ENCODE data around the gene AASDH.

Gene AASDH

DNA sequence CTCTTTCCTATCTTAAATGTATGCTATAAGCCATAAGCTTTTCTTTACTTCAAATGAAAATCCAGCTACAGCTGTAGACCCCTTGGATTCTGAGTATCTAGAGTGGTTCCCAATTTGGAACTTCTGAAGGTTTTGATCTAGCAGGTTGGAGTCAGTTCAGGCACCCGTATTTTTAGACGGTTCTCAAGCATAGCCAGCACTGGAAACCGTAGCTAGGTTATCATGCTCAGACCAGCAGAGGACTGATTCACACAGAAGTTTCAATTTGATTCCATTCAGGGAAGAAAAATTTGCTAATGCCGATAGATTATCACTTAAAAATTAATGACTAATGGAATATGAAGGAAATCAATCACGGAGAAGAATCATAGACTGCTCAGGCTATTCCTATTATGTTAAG, 36.9 kb upstream of the AASDH start:
- Histone ChIP-seq H3K4me3 (ENCODE audit: insufficient read depth, low read length, poor library complexity, severe bottlenecking) (no peak overlapping the region), H3F3A (ENCODE audit: insufficient read depth) (peaks cover 11% of the 10 kb centered on the region; the same call in 1 of the 2 replicates), H2AFZ (ENCODE audit: low read depth, low read length, severe bottlenecking) (no peak overlapping the region), H3K4me2 (ENCODE audit: low read depth, low read length, poor library complexity, severe bottlenecking) (no peak overlapping the region), H3K27ac (ENCODE audit: low read depth, low read length) (no peak overlapping the region), H4K20me1 (ENCODE audit: low read depth, low read length) (peaks cover 12% of the 10 kb centered on the region), H3K9me3 (ENCODE audit: insufficient read depth, low read length) (no peaks in the 10 kb centered on the region), H3K27me3 (ENCODE audit: low read length) (no peaks in the 10 kb centered on the region), H3K9me2 (replicated peaks; ENCODE audit: insufficient read depth, low read length) (no peaks in the 10 kb centered on the region), H3K79me2 (ENCODE audit: insufficient read depth, low read length) (peaks cover 100% of the 10 kb centered on the region), H3K9ac (ENCODE audit: low read length) (no peak overlapping the region), H3K36me3 (ENCODE audit: low read length) (peaks cover 3% of the 10 kb centered on the region; the same call in 1 of the 2 replicates)
- TF ChIP-seq, protein P1, sequence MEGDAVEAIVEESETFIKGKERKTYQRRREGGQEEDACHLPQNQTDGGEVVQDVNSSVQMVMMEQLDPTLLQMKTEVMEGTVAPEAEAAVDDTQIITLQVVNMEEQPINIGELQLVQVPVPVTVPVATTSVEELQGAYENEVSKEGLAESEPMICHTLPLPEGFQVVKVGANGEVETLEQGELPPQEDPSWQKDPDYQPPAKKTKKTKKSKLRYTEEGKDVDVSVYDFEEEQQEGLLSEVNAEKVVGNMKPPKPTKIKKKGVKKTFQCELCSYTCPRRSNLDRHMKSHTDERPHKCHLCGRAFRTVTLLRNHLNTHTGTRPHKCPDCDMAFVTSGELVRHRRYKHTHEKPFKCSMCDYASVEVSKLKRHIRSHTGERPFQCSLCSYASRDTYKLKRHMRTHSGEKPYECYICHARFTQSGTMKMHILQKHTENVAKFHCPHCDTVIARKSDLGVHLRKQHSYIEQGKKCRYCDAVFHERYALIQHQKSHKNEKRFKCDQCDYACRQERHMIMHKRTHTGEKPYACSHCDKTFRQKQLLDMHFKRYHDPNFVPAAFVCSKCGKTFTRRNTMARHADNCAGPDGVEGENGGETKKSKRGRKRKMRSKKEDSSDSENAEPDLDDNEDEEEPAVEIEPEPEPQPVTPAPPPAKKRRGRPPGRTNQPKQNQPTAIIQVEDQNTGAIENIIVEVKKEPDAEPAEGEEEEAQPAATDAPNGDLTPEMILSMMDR (IDR thresholded peaks at IDR 0.05; ENCODE audit: insufficient read depth, low read length, poor library complexity, severe bottlenecking) = no peak
- no peak for TF ChIP-seq EZH2phosphoT487 (conservative IDR thresholded peaks at IDR 0.05; ENCODE audit: low read length)

DNA sequence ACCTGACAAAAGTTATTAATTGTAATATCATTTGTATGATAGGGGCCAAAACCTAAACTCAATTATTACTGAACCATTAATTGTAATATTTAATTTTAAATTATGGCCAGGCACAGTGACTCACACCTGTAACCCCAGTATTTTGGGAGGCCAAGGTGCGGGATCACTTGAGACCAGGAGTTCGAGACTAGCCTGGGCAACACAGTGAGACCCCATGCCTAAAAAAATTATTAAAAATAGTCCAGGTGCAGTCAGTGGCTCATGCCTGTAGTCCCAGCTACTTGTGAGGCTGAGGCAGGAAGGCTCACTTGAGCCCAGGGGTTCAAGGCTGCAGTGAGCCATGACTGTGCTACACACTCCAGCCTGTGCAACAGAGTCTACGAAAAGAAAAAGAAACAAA, 30.1 kb upstream of the AASDH start:
- no peaks in the 10 kb centered on the region for H3K36me3 ChIP-seq (ENCODE audit: low read length)
- H3F3A ChIP-seq (ENCODE audit: insufficient read depth) = no peaks in the 10 kb centered on the region
- no peaks in the 10 kb centered on the region for H3K9me2 ChIP-seq (replicated peaks; ENCODE audit: insufficient read depth, low read length)
- H3K4me2 ChIP-seq (ENCODE audit: low read depth, low read length, poor library complexity, severe bottlenecking) = no peak overlapping the region
- no peaks in the 10 kb centered on the region for H3K9me3 ChIP-seq (ENCODE audit: insufficient read depth, low read length)
- H3K4me3 ChIP-seq (ENCODE audit: insufficient read depth, low read length, poor library complexity, severe bottlenecking) = no peak overlapping the region
- no peak overlapping the region for H2AFZ ChIP-seq (ENCODE audit: low read depth, low read length, severe bottlenecking)
- H3K79me2 ChIP-seq (ENCODE audit: insufficient read depth, low read length) = peaks cover 95% of the 10 kb centered on the region
- H3K27ac ChIP-seq (ENCODE audit: low read depth, low read length) = no peak overlapping the region
- H4K20me1 ChIP-seq (ENCODE audit: low read depth, low read length) = peaks cover 3% of the 10 kb centered on the region; the same call in 1 of the 2 replicates
- no peaks in the 10 kb centered on the region for H3K27me3 ChIP-seq (ENCODE audit: low read length)
- H3K9ac ChIP-seq (ENCODE audit: low read length) = no peak overlapping the region
- TF ChIP-seq, protein P1 (IDR thresholded peaks at IDR 0.05; ENCODE audit: insufficient read depth, low read length, poor library complexity, severe bottlenecking) = no peak
- no peak for TF ChIP-seq EZH2phosphoT487 (conservative IDR thresholded peaks at IDR 0.05; ENCODE audit: low read length)

DNA sequence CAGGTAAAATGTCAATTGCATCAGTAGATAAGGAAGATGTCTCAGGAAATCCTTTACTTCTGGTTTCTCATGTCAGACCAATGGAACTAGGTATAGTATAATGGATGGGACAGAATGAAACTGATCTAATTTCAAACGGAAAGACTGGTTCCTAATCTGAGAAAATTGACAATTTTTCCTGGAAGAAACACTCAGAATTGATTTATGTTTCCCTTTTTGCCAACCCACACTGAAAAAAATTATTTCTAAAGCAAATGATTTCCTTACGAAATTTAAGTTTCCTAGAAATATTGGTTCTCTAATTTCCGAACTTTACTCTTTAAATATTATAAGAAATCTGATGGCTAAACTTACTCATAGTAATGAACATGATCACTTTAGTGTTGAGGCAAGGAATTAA, 29.1 kb upstream of the AASDH start:
- Histone ChIP-seq H3K9me2 (replicated peaks; ENCODE audit: insufficient read depth, low read length) (no peaks in the 10 kb centered on the region), H3F3A (ENCODE audit: insufficient read depth) (no peaks in the 10 kb centered on the region), H2AFZ (ENCODE audit: low read depth, low read length, severe bottlenecking) (no peak overlapping the region), H3K79me2 (ENCODE audit: insufficient read depth, low read length) (peaks cover 95% of the 10 kb centered on the region), H3K9me3 (ENCODE audit: insufficient read depth, low read length) (no peaks in the 10 kb centered on the region), H3K27ac (ENCODE audit: low read depth, low read length) (no peak overlapping the region), H3K27me3 (ENCODE audit: low read length) (no peaks in the 10 kb centered on the region), H3K4me3 (ENCODE audit: insufficient read depth, low read length, poor library complexity, severe bottlenecking) (no peak overlapping the region), H3K4me2 (ENCODE audit: low read depth, low read length, poor library complexity, severe bottlenecking) (no peak overlapping the region), H4K20me1 (ENCODE audit: low read depth, low read length) (peaks cover 3% of the 10 kb centered on the region; the same call in 1 of the 2 replicates), H3K36me3 (ENCODE audit: low read length) (no peaks in the 10 kb centered on the region), H3K9ac (ENCODE audit: low read length) (no peak overlapping the region)
- TF ChIP-seq EZH2phosphoT487 (conservative IDR thresholded peaks at IDR 0.05; ENCODE audit: low read length) = no peak
- TF ChIP-seq, protein P1 (IDR thresholded peaks at IDR 0.05; ENCODE audit: insufficient read depth, low read length, poor library complexity, severe bottlenecking) = no peak
